ENCODE data around the gene HCN3. TPM values are rescaled to one million over a fixed set of nuclear protein-coding genes. Genes with fewer than 3 reads are reported as not detected.

The HCN3 gene
- total RNA-seq, 1 experiment from 2014 or later = 7.3 TPM

DNA sequence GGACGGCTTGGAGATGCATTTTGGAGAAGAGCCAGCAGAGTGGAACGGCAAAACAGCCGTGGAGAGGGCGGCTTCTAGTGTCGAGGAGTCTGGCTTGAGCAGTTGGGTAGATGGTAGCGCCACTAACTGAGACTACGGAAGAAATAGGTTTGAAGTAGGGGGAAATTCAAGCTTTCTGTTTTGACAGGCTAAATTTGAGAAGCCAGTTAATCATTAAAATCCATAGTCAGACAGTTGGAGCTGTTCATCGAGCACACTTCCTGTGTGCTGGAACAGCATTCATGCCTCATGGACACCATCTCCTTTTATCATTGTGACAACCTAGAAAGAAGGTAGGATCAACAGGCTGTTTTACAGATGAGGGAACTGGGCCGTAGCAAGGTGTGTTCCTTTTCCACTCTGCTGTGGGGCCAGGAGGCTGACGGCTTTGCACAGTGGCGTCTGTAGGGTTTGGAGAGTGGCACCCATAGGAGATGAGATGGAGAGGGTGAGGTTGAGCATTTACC lies 27.3 kb downstream of the HCN3 start (continued):
- TF ChIP-seq TCF7 (CRISPR knock-in tag; IDR thresholded peaks at IDR 0.05; ENCODE audit: low read depth) (no peak), PRRX2 (CRISPR knock-in tag; IDR thresholded peaks at IDR 0.05) (no peak), MXD4 (CRISPR knock-in tag; IDR thresholded peaks at IDR 0.05; ENCODE audit: borderline replicate concordance) (no peak), IRF2 (CRISPR knock-in tag; IDR thresholded peaks at IDR 0.05; ENCODE audit: borderline replicate concordance, low read depth) (no peak), TP53 (CRISPR knock-in tag; IDR thresholded peaks at IDR 0.05) (no peak), ETV6 (CRISPR knock-in tag; IDR thresholded peaks at IDR 0.05) (no peak)

DNA sequence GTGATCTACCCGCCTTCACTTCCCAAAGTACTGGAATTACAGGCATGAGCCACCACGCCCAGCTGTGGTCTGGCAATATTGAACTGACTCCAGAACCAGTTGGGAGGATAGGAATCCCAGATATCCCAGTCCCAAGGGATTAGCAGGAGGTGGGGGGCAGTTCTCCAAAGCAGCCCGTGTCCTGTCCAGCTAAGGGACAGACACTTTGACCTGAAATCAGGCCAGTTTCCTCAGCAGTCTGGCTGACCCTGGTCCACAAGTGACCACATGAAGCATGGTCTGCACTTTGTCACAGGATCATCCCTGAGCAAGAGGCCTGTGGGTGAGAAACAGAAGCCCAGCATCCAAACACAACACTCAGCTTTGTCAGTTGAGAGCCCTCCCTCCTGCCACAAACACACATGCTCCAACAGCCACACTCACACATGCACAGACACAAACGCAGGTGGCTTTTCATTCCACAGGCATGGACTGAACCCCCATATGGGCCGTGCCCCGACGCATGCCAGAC lies 28.7 kb downstream of the HCN3 start:
- ATAC-seq = no peak
- CTCF ChIA-PET = interaction anchor here (1.2 to 3.9 kb wide), 7 partner anchors 15 to 55 kb away, joined by 3 to 49 read pairs (median 5); partner anchors contain the start of genes CLK2, HCN3 and RUSC1
- peaks cover 11% of the 10 kb centered on the region for H3K36me3 Mint-ChIP-seq
- H3K4me1 Mint-ChIP-seq = peaks cover 22% of the 10 kb centered on the region
- peak overlapping the region; percentile 76; the same call in 1 of the 2 replicates for H3K27ac Mint-ChIP-seq
- no peak overlapping the region for H3K4me3 Mint-ChIP-seq
- DNase-seq (ENCODE audit: low spot score) = no peak
- POLR2A ChIA-PET = no interaction called here
- H3K9me3 Mint-ChIP-seq = no peaks in the 10 kb centered on the region
- H3K27me3 Mint-ChIP-seq (ENCODE audit: low read depth) = no peaks in the 10 kb centered on the region
- TF ChIP-seq, protein P1, sequence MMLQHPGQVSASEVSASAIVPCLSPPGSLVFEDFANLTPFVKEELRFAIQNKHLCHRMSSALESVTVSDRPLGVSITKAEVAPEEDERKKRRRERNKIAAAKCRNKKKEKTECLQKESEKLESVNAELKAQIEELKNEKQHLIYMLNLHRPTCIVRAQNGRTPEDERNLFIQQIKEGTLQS (CRISPR knock-in tag; conservative IDR thresholded peaks at IDR 0.05) = no peak
- no peak for TF ChIP-seq ZNF423 (CRISPR knock-in tag; IDR thresholded peaks at IDR 0.05)
- TF ChIP-seq, protein P2, sequence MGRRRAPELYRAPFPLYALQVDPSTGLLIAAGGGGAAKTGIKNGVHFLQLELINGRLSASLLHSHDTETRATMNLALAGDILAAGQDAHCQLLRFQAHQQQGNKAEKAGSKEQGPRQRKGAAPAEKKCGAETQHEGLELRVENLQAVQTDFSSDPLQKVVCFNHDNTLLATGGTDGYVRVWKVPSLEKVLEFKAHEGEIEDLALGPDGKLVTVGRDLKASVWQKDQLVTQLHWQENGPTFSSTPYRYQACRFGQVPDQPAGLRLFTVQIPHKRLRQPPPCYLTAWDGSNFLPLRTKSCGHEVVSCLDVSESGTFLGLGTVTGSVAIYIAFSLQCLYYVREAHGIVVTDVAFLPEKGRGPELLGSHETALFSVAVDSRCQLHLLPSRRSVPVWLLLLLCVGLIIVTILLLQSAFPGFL (CRISPR knock-in tag; IDR thresholded peaks at IDR 0.05; ENCODE audit: borderline replicate concordance) = no peak
- TF ChIP-seq, protein P3, sequence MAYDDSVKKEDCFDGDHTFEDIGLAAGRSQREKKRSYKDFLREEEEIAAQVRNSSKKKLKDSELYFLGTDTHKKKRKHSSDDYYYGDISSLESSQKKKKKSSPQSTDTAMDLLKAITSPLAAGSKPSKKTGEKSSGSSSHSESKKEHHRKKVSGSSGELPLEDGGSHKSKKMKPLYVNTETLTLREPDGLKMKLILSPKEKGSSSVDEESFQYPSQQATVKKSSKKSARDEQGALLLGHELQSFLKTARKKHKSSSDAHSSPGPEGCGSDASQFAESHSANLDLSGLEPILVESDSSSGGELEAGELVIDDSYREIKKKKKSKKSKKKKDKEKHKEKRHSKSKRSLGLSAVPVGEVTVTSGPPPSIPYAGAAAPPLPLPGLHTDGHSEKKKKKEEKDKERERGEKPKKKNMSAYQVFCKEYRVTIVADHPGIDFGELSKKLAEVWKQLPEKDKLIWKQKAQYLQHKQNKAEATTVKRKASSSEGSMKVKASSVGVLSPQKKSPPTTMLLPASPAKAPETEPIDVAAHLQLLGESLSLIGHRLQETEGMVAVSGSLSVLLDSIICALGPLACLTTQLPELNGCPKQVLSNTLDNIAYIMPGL (CRISPR knock-in tag; IDR thresholded peaks at IDR 0.05) = no peak
- no peak for TF ChIP-seq TEAD4 (CRISPR knock-in tag; IDR thresholded peaks at IDR 0.05)
- TF ChIP-seq ZNF121 (CRISPR knock-in tag; IDR thresholded peaks at IDR 0.05) = no peak
- TF ChIP-seq TP53 (CRISPR knock-in tag; IDR thresholded peaks at IDR 0.05) = no peak
- TF ChIP-seq, protein P4, sequence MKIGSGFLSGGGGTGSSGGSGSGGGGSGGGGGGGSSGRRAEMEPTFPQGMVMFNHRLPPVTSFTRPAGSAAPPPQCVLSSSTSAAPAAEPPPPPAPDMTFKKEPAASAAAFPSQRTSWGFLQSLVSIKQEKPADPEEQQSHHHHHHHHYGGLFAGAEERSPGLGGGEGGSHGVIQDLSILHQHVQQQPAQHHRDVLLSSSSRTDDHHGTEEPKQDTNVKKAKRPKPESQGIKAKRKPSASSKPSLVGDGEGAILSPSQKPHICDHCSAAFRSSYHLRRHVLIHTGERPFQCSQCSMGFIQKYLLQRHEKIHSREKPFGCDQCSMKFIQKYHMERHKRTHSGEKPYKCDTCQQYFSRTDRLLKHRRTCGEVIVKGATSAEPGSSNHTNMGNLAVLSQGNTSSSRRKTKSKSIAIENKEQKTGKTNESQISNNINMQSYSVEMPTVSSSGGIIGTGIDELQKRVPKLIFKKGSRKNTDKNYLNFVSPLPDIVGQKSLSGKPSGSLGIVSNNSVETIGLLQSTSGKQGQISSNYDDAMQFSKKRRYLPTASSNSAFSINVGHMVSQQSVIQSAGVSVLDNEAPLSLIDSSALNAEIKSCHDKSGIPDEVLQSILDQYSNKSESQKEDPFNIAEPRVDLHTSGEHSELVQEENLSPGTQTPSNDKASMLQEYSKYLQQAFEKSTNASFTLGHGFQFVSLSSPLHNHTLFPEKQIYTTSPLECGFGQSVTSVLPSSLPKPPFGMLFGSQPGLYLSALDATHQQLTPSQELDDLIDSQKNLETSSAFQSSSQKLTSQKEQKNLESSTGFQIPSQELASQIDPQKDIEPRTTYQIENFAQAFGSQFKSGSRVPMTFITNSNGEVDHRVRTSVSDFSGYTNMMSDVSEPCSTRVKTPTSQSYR (CRISPR knock-in tag; IDR thresholded peaks at IDR 0.05) = no peak
- TF ChIP-seq GRHL2 (CRISPR knock-in tag; IDR thresholded peaks at IDR 0.05; ENCODE audit: insufficient replicate concordance, severe bottlenecking) = no peak
- TF ChIP-seq NR2C2 (CRISPR knock-in tag; IDR thresholded peaks at IDR 0.05) = no peak
- TF ChIP-seq, protein P5, sequence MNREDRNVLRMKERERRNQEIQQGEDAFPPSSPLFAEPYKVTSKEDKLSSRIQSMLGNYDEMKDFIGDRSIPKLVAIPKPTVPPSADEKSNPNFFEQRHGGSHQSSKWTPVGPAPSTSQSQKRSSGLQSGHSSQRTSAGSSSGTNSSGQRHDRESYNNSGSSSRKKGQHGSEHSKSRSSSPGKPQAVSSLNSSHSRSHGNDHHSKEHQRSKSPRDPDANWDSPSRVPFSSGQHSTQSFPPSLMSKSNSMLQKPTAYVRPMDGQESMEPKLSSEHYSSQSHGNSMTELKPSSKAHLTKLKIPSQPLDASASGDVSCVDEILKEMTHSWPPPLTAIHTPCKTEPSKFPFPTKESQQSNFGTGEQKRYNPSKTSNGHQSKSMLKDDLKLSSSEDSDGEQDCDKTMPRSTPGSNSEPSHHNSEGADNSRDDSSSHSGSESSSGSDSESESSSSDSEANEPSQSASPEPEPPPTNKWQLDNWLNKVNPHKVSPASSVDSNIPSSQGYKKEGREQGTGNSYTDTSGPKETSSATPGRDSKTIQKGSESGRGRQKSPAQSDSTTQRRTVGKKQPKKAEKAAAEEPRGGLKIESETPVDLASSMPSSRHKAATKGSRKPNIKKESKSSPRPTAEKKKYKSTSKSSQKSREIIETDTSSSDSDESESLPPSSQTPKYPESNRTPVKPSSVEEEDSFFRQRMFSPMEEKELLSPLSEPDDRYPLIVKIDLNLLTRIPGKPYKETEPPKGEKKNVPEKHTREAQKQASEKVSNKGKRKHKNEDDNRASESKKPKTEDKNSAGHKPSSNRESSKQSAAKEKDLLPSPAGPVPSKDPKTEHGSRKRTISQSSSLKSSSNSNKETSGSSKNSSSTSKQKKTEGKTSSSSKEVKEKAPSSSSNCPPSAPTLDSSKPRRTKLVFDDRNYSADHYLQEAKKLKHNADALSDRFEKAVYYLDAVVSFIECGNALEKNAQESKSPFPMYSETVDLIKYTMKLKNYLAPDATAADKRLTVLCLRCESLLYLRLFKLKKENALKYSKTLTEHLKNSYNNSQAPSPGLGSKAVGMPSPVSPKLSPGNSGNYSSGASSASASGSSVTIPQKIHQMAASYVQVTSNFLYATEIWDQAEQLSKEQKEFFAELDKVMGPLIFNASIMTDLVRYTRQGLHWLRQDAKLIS (CRISPR knock-in tag; IDR thresholded peaks at IDR 0.05; ENCODE audit: borderline replicate concordance) = no peak
- no peak for TF ChIP-seq JAZF1 (CRISPR knock-in tag; IDR thresholded peaks at IDR 0.05)
- TF ChIP-seq, protein P6, sequence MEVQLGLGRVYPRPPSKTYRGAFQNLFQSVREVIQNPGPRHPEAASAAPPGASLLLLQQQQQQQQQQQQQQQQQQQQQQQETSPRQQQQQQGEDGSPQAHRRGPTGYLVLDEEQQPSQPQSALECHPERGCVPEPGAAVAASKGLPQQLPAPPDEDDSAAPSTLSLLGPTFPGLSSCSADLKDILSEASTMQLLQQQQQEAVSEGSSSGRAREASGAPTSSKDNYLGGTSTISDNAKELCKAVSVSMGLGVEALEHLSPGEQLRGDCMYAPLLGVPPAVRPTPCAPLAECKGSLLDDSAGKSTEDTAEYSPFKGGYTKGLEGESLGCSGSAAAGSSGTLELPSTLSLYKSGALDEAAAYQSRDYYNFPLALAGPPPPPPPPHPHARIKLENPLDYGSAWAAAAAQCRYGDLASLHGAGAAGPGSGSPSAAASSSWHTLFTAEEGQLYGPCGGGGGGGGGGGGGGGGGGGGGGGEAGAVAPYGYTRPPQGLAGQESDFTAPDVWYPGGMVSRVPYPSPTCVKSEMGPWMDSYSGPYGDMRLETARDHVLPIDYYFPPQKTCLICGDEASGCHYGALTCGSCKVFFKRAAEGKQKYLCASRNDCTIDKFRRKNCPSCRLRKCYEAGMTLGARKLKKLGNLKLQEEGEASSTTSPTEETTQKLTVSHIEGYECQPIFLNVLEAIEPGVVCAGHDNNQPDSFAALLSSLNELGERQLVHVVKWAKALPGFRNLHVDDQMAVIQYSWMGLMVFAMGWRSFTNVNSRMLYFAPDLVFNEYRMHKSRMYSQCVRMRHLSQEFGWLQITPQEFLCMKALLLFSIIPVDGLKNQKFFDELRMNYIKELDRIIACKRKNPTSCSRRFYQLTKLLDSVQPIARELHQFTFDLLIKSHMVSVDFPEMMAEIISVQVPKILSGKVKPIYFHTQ (CRISPR knock-in tag; IDR thresholded peaks at IDR 0.05) = no peak
- TF ChIP-seq SP1 (CRISPR knock-in tag; conservative IDR thresholded peaks at IDR 0.05) = no peak
- no peak for TF ChIP-seq ZNF317 (CRISPR knock-in tag; IDR thresholded peaks at IDR 0.05; ENCODE audit: borderline replicate concordance, low read depth)
- no peak for TF ChIP-seq ZNF416 (CRISPR knock-in tag; IDR thresholded peaks at IDR 0.05)
- no peak for TF ChIP-seq MXD4 (CRISPR knock-in tag; IDR thresholded peaks at IDR 0.05; ENCODE audit: borderline replicate concordance)
- TF ChIP-seq, protein P7, sequence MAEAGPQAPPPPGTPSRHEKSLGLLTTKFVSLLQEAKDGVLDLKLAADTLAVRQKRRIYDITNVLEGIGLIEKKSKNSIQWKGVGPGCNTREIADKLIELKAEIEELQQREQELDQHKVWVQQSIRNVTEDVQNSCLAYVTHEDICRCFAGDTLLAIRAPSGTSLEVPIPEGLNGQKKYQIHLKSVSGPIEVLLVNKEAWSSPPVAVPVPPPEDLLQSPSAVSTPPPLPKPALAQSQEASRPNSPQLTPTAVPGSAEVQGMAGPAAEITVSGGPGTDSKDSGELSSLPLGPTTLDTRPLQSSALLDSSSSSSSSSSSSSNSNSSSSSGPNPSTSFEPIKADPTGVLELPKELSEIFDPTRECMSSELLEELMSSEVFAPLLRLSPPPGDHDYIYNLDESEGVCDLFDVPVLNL (CRISPR knock-in tag; IDR thresholded peaks at IDR 0.05; ENCODE audit: borderline replicate concordance, low read depth) = no peak
